IPS DF 4.7 (cell line): ENCODE data around the gene SLC35C1.
"Not testable (repeated sequence)": the region's sequence is repeated elsewhere in the genome, so short reads cannot be mapped to it uniquely, and the experiment has no call there.

Experiments
- DNase-seq: peaks from one replicate; pipeline ENCODE4 v3.0.0-alpha.2; 2013; ENCODE audit warnings: low spot score; ENCODE audit errors: extremely low read depth

The SLC35C1 gene

GRCh38 chr11:45786272-45786671 is 18.7 kb upstream of the SLC35C1 start:
- no peak for DNase-seq

- DNase-seq = no peak
Observed at GRCh38 chr11:45788887-45789286, 16.1 kb upstream of the SLC35C1 start.

GRCh38 chr11:45791524-45791923 is 13.4 kb upstream of the SLC35C1 start:
- no peak for DNase-seq

DNA sequence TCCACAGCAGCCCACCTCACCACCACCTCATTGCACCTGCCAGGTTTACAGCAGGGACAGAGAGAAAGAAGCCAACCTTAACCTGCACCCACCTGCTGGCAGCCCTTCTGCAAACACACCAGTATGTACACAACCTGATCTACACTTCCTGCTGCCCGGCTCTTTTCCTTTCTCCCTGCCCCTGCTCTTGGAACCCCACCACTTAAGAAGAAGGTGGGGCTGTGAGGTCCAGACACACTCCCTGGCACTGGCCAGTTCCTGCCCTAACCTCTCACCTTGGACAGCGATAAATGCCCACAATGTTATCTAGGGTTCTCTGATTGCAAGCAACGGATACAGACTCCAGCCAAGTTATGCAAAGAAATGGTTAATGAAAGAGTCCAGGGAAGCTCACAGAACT is 10.8 kb upstream of the SLC35C1 start:
- no peak for DNase-seq

DNA sequence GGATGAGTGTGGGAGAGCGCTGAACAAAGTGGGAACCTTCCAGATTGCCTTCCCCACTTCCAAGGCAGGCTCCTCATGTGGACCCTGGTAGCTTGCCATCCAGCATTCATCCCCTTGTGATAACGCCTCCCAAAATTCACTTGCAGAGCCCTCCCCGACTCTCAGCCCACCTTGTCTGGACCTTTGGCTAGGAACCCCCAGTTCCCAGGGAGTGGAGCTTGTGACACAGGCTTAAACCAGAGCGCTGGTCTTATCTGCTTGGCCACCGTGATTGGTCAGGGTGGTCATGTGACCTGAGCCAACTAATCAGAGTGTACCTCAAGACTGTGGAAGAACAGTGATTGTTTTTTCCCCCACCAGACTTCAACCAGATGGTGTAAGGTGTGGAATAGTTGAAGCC is 9.6 kb upstream of the SLC35C1 start:
- no peak for DNase-seq

GRCh38 chr11:45796461-45796861 is 8.5 kb upstream of the SLC35C1 start:
- no peak for DNase-seq

- no peak for DNase-seq
Observed at GRCh38 chr11:45798793-45799441, 6.0 kb upstream of the SLC35C1 start.

DNA sequence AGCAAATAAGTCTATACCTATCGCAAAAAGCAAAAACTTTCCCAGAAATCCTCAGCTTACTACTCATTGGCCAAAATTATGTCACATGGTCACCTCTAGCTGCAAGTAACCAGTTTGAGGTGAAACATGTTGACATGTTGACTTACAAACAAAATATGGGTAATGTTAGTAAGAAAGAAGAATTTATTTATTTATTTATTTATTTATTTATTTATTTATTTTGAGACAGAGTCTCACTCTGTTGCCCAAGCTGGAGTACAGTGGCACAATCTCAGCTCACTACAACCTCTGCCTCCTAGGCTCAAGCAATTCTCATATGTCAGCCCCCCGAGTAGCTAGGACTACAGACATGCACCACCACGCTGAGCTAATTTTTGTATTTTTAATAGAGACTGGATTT is 5.4 kb upstream of the SLC35C1 start:
- DNase-seq = no peak

GRCh38 chr11:45800261-45800660 is 4.7 kb upstream of the SLC35C1 start:
- DNase-seq = no peak

- no peak for DNase-seq
Observed at GRCh38 chr11:45801723-45802315, 3.1 kb upstream of the SLC35C1 start.

GRCh38 chr11:45802531-45803317 is 2.2 kb upstream of the SLC35C1 start:
- DNase-seq = no peak

- no peak for DNase-seq
Observed at GRCh38 chr11:45803971-45804760, 783 bp upstream of the SLC35C1 start.

DNA sequence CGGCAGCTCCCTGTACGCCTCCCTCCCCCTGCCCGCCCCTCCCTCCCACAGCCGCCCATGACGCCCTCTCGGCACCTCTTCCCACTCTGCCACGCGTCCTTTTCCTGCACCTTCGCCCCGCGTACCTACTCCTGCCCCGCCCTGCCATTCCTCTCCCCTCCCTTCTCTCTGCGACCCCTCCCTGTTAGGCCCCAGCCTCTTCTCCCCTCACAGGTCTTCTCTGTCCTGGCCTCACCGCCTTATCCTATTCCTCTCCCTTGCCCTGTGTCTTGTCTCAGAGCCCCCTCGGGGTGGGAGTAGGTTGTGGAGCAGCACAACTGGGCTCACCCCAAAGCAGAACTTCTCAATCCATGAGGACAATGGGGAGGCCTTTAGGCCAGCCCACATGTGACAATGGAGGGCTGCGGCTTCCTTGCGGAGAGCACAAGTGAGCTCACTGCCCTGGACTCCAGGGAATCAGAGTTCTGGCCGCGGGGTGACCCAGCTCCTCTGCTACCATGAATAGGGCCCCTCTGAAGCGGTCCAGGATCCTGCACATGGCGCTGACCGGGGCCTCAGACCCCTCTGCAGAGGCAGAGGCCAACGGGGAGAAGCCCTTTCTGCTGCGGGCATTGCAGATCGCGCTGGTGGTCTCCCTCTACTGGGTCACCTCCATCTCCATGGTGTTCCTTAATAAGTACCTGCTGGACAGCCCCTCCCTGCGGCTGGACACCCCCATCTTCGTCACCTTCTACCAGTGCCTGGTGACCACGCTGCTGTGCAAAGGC is 539 bp downstream of the SLC35C1 start:
- no peak for DNase-seq

GRCh38 chr11:45806072-45806933 is 1.4 kb downstream of the SLC35C1 start:
- no peak for DNase-seq

DNA sequence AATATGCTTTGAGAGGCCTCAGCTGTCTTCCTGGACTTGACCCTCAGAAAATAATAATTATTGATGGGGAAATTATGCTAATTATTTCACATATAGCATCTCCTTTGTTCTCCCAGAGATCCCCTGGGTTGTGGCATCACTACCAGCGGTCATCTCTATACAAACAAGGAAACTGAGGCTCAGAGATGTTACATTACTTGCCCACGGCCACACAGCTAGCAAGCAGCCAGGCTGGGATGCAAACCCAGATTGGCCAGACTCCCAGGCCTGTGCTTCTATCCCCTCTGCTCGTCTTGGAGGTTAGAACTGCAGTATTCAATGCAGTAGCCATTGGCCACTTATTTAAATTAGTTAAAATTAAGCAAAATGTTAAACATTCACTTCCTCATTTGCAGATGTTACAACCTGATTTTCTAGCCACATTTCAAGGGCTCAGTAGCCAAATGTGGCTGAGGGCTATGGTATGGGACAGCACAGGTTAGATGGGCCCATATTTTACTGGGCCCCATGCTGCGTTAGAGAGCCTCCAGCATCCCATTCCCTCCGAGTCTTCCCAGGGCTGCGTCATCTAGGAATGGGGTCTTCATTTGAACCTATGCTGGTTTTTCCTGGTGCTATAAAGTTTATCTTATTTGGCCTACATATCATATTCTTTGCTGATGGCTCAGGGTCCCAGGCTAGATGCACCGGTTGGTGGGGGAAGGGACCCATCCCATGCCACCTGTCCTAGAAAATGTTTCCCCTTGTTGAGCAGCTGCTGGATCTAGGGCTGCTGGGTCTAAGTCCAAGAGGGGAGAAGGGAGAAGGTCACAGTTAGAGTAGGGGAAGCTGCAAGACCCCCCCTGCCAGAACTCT is 2.2 kb downstream of the SLC35C1 start:
- DNase-seq = no peak

- DNase-seq = no peak
Observed at GRCh38 chr11:45807792-45808238, 2.9 kb downstream of the SLC35C1 start.

- DNase-seq = not testable (repeated sequence)
Observed at GRCh38 chr11:45808427-45808826, 3.5 kb downstream of the SLC35C1 start.

DNA sequence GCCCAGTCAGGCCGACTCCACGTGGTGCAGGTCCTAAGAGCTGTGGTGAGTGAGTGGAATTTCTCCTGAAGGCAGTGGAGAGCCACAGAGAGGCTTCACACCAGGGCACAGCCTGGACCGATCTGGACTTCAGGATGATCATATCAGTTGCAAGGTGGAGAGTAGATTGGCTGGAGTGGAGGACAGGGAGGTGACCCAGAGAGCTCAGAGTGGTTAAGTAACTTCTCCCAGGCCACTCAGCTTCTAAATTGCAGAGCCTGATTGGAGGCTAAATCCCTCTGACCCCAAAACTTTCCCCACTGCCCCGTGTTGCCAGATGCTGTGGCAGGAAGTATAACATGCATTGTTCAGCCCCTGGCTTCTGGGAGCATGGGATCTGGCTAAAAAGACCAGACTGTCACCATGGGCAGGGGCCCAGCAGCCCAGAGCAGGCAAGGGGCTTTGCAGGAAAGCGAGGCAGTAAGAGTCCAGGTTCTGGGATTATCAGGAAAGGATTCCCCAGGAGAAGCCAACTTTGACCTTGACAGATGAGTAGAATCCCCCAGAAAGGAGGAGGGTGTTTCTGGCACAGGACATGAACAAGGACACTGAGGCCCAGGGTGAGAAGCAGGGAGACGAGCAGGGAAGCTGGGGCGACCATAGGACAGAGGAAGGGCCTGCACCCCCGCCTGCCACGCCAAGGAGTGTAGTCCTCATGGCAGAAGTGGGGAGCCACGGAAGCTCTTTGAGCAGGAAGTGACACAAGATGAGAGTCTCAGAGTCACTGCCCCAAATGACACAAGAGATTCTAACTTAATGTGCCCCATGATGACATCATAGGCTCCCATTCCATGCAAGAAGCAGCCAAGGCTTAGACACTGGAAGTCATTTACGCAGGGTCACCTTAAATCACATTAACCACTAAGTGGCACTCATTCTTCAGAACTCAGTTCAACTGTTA is 4.8 kb downstream of the SLC35C1 start:
- DNase-seq = no peak
